NB4 (cell line): ENCODE results near the gene DPH6.

Source experiments
- MYC ChIP-seq: IDR thresholded peaks from 2 replicates; pipeline ENCODE4 v1.6.1; 2011; ENCODE audit warnings: low read depth, low read length
- POLR2A ChIP-seq: IDR thresholded peaks from 2 replicates; pipeline ENCODE4 v1.6.1; 2011; ENCODE audit warnings: mild to moderate bottlenecking; ENCODE audit not compliant: insufficient read length; ENCODE audit errors: extremely low read depth
- TF ChIP-seq, protein P1 (sequence below): IDR thresholded peaks from one replicate; pipeline ENCODE4 v1.5.1; 2012; ENCODE audit warnings: low read depth, low read length
- TF ChIP-seq, protein P2 (sequence below): IDR thresholded peaks from 2 replicates; pipeline ENCODE4 v1.6.1; 2011; ENCODE audit warnings: low read depth, low read length

DNA sequence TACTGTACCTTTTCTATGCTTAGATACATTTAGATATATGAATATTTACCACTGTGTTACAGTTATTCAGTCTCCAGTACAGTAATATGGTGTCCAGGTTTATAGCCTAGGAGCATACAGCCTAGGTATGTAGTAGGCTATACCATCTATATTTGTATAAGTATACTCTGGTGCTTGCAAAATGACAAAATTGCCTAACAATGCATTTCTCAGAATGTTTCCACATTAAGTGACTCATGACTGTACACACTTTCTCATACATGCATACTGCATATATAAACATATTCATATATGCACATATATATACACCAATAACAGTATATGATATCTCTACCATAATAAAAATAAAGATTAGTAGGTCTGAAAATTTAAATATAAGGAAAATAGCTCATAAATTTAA lies 169.3 kb downstream of the DPH6 start:
- no peak for TF ChIP-seq POLR2A
- TF ChIP-seq, protein P1, sequence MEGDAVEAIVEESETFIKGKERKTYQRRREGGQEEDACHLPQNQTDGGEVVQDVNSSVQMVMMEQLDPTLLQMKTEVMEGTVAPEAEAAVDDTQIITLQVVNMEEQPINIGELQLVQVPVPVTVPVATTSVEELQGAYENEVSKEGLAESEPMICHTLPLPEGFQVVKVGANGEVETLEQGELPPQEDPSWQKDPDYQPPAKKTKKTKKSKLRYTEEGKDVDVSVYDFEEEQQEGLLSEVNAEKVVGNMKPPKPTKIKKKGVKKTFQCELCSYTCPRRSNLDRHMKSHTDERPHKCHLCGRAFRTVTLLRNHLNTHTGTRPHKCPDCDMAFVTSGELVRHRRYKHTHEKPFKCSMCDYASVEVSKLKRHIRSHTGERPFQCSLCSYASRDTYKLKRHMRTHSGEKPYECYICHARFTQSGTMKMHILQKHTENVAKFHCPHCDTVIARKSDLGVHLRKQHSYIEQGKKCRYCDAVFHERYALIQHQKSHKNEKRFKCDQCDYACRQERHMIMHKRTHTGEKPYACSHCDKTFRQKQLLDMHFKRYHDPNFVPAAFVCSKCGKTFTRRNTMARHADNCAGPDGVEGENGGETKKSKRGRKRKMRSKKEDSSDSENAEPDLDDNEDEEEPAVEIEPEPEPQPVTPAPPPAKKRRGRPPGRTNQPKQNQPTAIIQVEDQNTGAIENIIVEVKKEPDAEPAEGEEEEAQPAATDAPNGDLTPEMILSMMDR = no peak
- TF ChIP-seq, protein P2, sequence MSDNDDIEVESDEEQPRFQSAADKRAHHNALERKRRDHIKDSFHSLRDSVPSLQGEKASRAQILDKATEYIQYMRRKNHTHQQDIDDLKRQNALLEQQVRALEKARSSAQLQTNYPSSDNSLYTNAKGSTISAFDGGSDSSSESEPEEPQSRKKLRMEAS = no peak
- TF ChIP-seq MYC = no peak
